GM18517 (cell line): ENCODE results near the gene TBC1D24.

Experiments used
- ATAC-seq: cut with Tn5 transposase; IDR thresholded peaks from one replicate; pipeline ENCODE4 v1.9.1; 2021; ENCODE audit warnings: mild to moderate bottlenecking, moderate library complexity; ENCODE audit not compliant: unreplicated experiment

Gene TBC1D24

DNA sequence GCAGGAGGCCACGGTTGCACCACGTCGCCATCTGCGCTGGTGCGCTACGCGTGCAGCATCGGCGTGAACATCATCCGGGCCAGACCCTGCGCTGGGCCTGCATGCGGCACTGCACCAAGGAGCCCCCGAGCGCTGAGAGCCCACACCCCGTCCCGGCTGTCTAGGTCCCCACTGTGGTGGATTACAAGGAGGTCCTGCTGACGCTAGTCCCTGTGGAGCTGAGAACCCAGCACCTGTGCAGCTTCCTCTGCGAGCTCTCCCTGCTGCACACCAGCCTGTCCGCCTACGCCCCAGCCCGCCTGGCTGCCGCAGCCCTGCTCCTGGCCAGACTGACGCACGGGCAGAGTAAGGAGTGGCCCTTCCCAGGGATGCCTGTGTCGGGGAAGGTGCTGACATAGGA, 25.8 kb upstream of the TBC1D24 start:
- ATAC-seq = no peak

DNA sequence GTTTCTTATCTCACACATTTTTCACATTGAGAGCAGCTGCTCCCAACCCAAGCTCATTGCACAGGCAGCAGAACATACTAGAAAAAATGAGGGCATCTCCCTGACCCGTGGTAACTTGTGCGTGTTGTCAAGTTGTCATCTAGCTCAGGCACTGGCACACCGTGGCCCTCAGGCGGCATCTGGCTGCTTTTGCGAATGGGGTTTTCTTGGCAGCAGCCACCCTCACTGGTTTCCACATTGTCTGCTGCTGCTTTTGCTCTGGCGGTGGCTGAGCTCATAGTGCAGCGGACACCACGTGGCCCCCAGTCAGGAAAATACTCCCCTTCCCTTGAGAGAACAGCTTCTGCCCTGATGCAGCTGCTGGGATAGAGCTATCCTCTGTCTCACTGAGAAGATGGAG, 24.4 kb upstream of the TBC1D24 start:
- ATAC-seq = no peak

DNA sequence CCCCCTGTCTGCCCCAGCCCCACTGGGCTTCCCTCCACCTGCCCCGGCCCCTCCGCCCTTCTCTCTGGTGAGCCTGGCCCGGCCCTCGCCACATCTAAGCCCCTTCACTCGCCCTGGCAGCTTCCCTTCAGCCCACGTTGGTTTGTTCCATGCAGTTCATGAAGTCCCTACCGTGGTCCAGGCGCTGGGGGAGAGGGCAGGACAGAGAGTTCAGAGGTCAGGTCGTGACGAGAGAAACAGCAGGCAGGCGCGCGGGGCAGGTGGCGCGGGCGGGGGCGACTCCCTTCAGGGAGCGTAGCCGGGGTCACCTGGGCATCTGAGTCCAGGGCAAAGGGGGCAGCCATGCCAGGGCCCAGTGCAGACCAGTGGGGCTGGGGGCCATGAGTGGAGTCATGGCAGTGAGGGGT, 23.9 kb upstream of the TBC1D24 start:
- ATAC-seq = no peak

DNA sequence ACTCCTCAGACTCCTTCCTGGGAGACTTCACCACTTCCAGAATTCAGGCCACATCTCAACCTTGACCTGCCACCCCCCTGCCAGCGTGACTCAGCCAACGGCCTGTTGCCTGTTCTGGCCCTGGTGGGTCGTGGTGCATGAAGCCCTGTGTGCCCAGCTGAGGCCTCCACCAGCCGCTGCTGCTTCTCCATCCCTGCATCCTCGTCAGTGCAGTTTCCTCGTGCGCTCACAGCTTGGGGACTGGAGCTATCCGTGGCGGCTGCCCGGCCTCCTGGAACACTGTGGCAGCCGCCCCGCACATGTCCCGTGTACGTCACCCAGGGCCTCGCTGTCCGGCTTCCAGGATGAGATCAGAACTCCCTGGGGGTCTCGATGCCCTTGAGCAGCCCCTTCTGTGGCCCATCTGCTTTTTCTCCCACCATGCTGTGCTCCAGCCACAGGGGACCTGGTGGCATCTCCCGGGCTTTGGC, 23.0 kb upstream of the TBC1D24 start:
- ATAC-seq = no peak

DNA sequence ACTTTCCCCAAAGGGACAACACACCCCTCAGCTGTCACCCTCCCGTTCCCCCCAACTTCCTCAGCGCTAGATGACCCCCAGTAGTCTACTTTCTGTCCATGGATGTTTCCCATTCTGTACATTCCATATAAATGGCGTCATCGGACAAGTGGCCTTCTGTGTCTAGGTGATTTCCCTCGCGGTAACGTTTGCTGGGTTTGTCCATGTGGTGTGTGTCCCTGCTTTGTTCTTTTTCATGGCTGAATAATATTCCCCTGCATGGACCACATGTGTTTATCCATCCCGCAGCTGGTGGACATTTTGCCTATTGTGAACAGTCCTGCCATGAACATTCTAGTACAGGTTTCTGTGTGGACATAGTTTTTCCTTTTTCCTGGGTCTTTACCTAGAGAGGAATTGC, 22.3 kb upstream of the TBC1D24 start:
- ATAC-seq = no peak

DNA sequence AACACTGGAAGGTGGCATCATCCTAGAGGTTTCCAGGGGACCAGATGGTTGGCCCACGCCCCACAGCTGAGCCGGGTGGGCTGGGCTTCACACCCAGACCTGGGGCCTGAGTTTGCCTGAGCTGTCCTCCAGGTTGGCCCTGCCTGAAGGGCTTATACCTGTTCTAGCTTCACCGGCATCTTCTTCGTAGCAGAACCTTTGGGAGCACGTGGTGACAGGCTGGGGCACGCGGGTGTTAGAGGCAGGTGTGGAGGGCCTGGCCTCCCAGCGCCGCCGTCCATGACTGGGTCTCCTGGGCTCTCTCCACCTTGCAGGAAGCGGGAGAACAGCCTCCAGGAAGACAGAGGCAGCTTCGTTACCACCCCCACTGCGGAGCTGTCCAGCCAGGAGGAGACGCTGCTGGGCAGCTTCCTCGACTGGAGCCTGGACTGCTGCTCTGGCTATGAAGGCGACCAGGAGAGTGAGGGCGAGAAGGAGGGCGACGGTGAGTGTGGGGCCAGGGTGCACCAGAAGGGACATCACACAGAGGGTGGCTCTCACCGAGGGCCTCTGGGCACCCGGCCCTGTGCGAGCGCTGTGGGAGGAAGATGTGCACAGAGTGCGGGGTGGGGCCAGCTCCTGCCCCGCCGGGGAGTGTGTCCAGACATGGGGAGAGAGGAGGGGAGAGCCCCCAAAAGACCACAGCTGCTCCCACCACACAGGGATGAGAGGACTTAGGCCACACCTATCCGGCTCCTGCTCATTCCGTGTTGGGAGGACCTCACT, 19.7 kb upstream of the TBC1D24 start:
- ATAC-seq = no peak

DNA sequence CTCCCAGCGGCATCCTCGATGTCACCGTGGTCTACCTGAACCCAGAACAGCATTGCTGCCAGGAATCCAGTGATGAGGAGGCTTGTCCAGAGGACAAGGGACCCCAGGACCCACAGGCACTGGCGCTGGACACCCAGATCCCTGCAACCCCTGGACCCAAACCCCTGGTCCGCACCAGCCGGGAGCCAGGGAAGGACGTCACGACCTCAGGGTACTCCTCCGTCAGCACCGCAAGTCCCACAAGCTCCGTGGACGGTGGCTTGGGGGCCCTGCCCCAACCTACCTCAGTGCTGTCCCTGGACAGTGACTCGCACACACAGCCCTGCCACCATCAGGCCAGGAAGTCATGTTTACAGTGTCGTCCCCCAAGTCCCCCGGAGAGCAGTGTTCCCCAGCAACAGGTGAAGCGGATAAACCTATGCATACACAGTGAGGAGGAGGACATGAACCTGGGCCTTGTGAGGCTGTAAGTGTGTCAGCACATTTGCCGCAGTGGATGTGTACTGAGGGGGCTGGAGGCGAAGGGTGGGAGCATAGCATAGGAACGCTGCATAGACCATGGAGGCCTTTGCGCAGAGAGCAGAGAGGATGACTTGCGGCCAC, 18.3 kb upstream of the TBC1D24 start:
- ATAC-seq = no peak

DNA sequence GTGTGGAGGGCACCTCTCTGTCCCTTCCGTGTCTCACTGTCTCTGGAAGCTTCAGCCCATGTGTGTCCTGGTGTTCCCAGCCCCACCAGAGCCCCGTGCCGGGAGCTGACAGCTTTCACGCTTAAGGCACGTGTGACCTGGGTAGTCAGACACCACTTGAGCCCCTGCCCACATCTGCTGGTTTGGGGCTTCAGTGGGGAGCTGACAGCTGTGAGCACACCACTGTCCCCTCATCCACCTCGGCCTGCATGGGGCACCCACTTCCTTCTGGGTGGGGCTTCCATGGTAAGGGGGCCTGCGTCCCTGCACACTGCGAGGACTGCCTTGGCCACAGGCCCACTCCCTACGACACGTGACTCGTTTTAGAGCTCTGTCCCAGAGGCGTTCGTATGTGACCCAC, 17.7 kb upstream of the TBC1D24 start:
- no peak for ATAC-seq

DNA sequence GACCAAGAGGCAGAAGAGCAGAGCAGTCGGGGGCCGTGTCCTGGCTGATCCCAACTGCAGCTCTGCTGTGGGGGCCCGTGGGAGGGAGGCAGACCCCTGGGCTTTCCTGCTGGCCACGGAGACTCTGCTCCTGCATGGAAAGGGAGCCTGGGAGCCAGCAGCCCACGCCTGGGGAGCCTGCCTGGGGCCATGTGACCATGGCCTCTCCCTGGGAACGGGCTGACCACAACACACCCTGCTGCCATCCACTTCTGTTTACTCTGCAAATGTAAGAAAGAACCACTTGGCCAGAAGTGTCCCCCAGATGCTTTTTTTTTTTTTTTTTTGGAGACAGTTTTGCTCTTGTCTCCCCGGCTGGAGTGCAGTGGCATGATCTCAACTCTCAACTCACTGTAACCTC, 17.0 kb upstream of the TBC1D24 start:
- no peak for ATAC-seq

DNA sequence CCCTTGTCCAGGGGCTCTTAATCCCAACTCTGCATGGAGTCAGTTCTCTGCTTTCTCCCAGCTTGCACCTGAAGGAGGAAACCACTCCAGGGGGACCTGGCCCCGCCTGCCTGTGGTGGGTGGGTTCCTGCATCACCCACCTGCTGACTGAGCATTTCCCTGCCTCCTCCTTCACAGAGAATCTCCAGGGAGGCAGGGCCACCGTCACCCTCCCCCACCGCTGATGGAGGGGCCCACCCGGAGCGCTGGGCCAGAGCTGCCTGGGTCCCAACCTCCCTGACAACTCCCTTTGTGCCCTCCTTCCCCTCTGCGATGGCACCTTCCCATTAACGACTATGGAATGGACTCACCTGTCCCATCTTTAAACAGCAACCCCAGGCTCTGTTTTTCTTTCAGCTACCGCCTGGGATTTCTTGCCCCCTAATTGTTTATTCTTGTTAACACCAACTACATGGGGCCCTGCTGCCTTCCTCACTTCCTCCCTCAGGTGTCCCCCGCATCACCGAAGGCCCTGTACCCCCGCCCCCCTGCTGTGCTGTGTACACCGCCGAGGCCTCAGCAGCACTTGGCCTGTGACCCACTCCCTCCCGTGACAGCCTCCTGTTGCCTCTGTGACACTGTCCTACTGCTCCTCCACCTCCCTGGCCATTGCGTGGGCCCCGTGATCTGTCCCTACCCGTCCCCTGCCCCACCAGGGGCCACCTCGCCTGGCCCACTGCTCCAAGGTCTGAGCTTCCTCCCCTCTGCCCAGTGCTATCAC, 15.9 kb upstream of the TBC1D24 start:
- ATAC-seq = no peak

DNA sequence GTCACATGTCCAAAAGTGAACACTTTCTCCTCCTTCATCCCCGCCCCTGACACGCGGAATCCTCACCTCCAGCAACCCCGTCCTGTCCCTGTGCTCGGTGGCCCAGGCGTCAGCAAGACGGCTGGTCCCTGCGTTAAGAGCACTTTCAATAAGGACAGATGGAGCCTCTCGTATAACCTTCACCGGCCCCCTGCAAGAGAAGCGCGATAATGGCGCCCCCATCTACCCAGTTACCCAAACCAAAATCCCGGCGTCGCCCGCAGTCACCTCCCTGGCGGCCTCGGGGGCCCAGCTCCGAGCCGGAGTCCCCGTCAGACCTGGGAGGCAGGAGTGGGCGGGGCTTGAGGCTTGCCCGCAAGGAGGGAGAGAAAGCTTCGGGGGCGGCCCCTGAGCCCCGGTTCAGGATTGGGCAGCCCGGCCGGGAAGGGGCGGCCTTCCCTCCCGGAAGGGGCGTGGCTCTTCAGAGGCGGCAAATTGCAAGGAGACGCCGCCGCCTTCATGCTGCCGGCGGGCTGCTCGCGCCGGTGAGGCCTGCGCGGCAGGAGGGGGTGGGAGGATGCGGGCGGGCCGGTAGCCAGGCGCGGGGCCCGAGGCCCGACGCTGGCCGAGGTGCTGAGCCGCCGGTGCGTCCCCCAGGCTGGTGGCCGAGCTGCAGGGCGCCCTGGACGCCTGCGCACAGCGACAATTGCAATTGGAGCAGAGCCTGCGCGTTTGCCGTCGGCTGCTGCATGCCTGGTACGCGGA, 15.1 kb upstream of the TBC1D24 start, which contains the start of gene TEDC2:
Gene TEDC2 (plus strand): TSS at position 463 of the 744 bp plus-strand sequence. CDS start 36 bp downstream, at position 499.
- peak; percentile 89 for ATAC-seq

DNA sequence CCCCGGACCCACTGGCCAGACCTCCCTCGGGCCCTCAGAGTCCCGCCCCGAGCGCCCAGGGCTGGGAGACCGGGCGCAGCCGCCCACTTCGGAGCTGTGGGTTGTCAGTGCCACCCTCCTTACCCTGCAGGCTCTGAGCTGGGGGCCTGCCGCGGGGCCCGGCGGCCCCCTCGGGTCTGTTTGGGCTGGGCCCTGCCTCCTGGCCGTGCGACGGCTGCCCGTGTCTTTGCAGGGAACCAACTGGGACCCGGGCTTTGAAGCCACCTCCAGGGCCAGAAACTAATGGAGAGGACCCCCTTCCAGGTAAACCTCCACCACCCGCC, 14.6 kb upstream of the TBC1D24 start:
- no peak for ATAC-seq

DNA sequence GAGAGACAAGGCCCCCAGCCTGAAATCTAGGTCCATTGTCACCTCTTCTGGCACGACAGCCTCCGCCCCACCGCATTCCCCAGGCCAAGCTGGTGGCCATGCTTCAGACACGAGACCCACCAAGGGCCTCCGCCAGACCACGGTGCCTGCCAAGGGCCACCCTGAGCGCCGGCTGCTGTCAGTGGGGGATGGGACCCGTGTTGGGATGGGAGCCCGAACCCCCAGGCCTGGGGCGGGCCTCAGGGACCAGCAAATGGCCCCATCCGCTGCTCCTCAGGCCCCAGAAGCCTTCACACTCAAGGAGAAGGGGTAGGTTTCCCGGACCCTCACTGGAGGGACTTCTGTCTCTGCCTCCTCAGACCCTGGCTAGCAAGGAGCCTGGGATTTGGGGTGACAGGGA, 14.0 kb upstream of the TBC1D24 start:
- no peak for ATAC-seq

DNA sequence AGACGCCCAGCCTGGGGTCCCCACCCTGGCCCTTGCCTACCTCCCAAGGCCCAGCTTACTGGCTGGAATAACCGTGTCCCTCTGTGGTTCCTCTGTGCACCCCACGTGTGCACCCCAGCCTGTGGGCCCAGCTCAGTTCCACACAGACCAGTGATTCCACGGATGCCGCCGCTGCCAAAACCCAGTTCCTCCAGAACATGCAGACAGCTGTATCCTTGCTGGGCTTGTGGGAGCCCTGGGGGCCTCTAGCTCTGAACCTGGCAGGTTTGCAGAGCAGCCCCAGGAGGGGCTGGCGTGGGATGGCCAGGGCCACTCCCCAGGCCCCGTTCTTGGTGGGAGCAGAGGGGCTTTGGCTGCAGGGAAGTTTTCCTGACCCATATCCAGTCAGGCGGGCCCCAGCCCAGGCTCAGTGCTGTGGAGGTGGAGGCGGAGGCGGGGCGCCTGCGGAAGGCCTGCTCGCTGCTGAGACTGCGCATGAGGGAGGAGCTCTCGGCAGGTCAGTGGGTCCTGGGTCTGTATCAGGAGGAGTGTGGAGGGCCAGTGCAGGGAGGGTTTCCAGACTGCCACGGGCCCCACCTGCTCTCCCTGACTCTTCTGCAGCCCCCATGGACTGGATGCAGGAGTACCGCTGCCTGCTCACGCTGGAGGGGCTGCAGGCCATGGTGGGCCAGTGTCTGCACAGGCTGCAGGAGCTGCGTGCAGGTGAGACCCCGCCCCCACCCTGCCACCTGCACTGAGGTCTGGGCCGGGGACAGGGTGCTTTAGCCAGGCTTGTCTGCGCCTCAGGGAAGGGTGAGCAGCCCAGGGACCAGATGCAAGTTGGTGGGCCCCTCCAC, 12.7 kb upstream of the TBC1D24 start:
- ATAC-seq = no peak

DNA sequence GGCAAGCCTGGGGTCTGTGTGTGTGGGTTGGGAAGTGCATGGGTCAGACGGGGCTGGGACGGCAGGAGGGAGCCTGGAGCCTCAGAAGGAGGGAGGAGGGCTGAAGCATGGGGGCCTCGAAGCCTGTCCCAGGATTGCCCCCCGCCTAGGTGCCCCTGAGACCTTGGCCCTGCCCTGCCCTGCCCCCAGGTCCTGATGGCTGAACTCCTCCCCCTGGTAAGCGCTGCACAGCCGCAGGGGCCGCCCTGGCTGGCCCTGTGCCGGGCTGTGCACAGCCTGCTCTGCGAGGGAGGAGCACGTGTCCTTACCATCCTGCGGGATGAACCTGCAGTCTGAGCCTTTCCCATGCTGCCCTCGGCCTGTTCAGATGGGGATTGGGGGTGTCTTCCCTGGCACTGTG, 10.6 kb upstream of the TBC1D24 start:
- no peak for ATAC-seq

DNA sequence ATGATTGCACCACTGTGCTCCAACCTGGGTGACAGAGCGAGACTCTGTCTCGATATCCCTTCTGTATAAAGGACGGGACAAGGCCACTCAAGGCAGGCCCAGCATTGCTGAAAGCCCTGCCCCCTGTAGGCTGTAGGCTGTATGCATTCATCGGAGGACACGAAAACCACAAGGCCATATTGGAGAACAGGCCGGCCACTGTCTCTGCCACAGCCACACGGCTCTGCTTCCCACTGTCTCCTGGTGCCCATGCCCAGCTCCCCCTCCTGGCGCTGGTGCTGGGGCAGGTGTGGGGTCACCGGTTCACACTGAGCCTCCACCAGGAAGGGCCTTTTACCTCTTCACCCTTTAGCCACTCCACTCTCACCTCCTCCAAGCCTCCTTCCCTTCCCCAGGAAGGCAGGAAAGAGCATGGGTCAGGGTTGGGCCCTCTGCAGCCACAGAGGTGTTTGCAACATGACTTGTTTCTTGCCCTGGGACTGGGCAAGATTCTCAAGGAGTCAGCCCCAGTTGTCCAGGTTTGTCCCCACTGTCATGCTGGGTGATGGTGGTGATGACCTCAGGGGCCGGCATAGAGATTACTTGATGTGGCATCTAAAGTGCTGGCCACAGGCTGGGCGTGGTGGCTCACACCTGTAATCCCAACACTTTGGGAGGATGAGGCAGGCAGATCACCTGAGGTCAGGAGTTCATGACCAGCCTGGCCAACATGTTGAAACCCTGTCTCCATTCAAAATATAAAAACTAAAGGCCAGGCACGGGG, 9.1 kb upstream of the TBC1D24 start:
- ATAC-seq = no peak

DNA sequence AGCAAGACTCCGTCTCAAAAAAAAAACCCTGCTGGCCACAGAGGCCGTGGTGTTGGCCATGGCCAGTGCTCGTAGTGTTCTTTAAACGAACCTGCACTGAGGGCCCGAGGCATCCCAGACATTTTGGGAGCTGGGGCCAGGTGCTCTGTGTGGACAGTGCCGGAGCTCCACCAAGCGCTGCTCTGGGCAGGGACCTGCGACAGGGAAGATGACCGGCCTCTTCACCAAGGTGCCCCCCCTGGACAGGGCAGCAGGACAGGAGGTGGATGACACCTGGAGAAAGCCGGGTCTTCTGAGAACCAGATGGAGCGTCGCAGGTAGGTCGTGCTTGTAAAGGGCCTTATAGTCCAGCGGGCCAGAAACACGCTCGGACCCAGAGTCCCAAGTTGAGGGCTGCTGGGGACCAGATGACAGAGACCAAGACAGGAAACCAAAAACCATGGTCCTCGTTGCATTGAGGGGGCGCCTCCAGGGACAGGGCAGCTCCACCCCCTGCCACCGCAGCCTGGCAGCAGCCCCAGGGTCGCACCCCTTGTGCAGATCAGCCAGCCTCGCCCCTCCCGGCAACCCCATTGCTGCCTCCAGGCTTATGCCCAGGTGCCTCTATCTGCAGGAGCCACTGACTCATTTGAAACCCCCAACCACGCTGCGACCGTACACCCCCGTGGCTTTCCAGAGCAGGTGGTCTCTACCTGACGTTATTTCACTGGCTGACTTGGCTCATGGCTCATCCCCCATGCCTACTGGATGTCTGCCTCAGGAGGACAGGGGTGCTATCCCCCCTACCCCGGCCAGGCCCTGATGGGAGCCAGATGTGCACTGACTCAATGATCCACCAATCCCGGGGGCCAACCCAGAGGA, 8.0 kb upstream of the TBC1D24 start:
- no peak for ATAC-seq

DNA sequence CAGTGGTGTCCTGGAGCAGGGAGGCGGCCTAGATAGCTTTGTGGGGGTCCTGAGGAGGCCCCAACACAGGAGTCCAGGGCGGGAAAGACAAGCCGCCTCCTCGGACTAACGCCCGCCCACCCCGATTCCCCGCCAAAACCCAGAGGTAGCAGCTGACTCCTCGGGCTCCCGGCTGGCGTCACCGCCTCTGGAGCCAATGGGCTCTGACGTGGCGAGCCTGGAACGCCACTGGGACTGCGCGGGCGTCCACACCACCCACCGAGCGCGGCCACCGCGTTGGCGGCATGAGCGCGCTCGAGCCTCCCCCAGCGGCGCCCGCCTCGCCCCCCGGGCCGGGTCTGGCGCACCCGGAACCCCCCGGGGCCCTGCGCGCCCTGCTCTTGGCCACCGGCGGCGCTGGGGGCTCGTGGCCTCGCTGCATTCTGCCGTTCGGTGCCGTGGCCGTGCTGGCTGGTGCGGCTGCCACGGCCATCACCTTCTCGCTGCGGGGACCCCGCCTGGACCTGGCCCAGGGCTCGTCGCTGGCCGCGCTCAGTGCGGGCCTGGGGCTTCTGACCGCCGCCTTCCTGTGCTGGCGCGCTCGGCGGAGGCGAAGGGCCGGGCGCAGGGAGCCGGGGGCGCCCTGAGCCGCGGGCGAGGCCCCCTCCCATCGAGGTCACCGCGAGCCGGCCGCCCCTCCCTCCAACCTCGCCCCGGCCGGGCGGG, 7.2 kb upstream of the TBC1D24 start:
- no peak for ATAC-seq
